ENCODE measurements around the gene RASAL2. TPM values are rescaled to one million over a fixed set of nuclear protein-coding genes. Genes with fewer than 3 reads are reported as not detected.
A peak's percentile ranks its signal among the peaks of the same experiment; 100 is the strongest.
"Not testable (repeated sequence)": the region's sequence is repeated elsewhere in the genome, so short reads cannot be mapped to it uniquely, and the experiment has no call there.

Gene RASAL2
- total and polyA plus RNA-seq, 9 of the 15 experiments (the other 6 are each of a cell fraction or from before 2014, with no cell fraction given) = 0.13 to 1.0 (median 0.62) TPM

DNA sequence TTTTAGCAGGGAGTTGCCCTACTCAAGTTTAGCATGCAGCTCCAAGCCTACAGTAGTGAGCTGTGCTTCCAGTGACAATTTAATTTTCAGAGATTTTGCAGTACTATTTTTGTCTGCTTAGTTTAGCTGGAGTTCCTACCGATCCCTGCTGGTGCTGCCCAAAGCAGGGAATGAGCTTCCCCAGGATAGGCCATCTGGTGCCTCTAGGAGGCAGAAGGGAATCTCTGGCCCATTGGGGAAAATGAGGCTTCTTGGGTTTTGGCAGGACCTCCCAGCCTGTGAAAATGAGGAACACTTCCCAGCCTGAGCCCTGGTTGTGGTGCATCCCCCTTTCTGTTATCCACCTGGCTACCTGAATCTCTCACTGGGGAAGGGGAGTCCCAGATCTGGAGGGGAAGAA lies 149.2 kb downstream of the RASAL2 start (continued):
- TF ChIP-seq TCF15 (CRISPR knock-in tag; IDR thresholded peaks at IDR 0.05) = no peak
- TF ChIP-seq CCNT2 (IDR thresholded peaks at IDR 0.05; ENCODE audit: borderline replicate concordance, extremely low read depth, insufficient read length, low read depth, low read length) = no peak
- no peak for TF ChIP-seq KLF1 (tag; IDR thresholded peaks at IDR 0.05)
- no peak for TF ChIP-seq TSC22D4 (tag; IDR thresholded peaks at IDR 0.05)
- TF ChIP-seq, protein P1, sequence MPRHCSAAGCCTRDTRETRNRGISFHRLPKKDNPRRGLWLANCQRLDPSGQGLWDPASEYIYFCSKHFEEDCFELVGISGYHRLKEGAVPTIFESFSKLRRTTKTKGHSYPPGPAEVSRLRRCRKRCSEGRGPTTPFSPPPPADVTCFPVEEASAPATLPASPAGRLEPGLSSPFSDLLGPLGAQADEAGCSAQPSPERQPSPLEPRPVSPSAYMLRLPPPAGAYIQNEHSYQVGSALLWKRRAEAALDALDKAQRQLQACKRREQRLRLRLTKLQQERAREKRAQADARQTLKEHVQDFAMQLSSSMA (CRISPR knock-in tag; IDR thresholded peaks at IDR 0.05) = no peak
- no peak for TF ChIP-seq CXXC5 (CRISPR knock-in tag; IDR thresholded peaks at IDR 0.05)

DNA sequence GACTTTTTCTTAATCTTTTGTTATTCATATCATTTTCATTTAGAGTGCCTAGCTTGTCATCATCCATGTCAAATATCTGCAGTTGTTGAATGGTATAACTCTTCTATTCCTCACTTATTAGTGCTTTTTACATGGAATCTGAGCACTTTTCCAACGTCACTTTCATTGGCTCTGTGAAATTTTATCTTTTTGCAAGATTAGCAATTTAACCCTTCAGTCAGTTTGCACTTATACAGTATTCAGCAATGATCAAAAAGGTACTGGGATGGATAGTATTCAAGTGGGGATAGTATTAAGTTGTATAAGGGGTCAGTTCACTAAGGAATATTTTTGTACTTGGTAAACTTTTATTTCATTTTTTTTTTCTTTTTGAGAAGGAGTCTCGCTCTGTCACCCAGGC lies 150.0 kb downstream of the RASAL2 start:
- no peak for TF ChIP-seq HDAC1 (IDR thresholded peaks at IDR 0.05)
- TF ChIP-seq RHOXF2B (CRISPR knock-in tag; conservative IDR thresholded peaks at IDR 0.05) = no peak
- TF ChIP-seq SMAD2 (IDR thresholded peaks at IDR 0.05; ENCODE audit: low read depth, low read length) = no peak
- TF ChIP-seq TFE3 (CRISPR knock-in tag; IDR thresholded peaks at IDR 0.05) = no peak
- TF ChIP-seq SIN3A (IDR thresholded peaks at IDR 0.05; ENCODE audit: borderline replicate concordance in 2 of 2, control insufficient read depth in 1 of 2, low read depth in 2 of 2, low read length in 2 of 2) = no peak
- 0 out of 2 replicates have a peak, but pooled peaks have one; percentile 12 for TF ChIP-seq ZNF316 (IDR thresholded peaks at IDR 0.05)
- TF ChIP-seq RFX1 (IDR thresholded peaks at IDR 0.05) = no peak
- TF ChIP-seq ZNF778 (CRISPR knock-in tag; IDR thresholded peaks at IDR 0.05) = no peak
- 0% methylated on average over 2 of the region's 2 CpGs for WGBS (ENCODE audit: insufficient coverage, low coverage, missing lambda C conversion rate)
- in situ Hi-C loops (cut with MboI) = no loop called here
- Histone ChIP-seq H3K4me3 (no peak overlapping the region), H3K4me1 (replicated peaks in 1 of 2; ENCODE audit: control insufficient read depth in 2 of 2, insufficient read depth in 2 of 2, low read length in 2 of 2) (no peaks in the 10 kb centered on the region), H3K9ac (ENCODE audit: insufficient read depth in 1 of 2, low read depth in 2 of 2, low read length in 2 of 2) (no peak overlapping the region), H3K4me2 (ENCODE audit: insufficient read depth, low read length) (no peak overlapping the region), H3K9me1 (ENCODE audit: control insufficient read depth, insufficient read depth, low read length) (no peaks in the 10 kb centered on the region), H3K36me3 (ENCODE audit: control insufficient read depth, insufficient read depth, low read length) (no peaks in the 10 kb centered on the region), H3K27ac (ENCODE audit: extremely low read depth, low read depth, low read length) (no peak overlapping the region), H3K79me2 (ENCODE audit: control insufficient read depth, insufficient read depth, low read length) (no peaks in the 10 kb centered on the region), H3K27me3 (ENCODE audit: control insufficient read depth in 2 of 2, insufficient read depth in 2 of 2, low read length in 2 of 2) (no peaks in the 10 kb centered on the region), H4K20me1 (replicated peaks; ENCODE audit: control insufficient read depth, insufficient read depth, low read length) (no peaks in the 10 kb centered on the region), H3K9me3 (replicated peaks; ENCODE audit: control insufficient read depth, insufficient read depth, low read depth, low read length) (no peaks in the 10 kb centered on the region), H2AFZ (ENCODE audit: low read depth, low read length) (no peak overlapping the region)
- no peak for FAIRE-seq
- DNase-seq (ENCODE audit: extremely low read depth in 1 of 4, low spot score in 3 of 4) = no peak
- ATAC-seq = no peak
- intact Hi-C loops (cut with micrococcal nuclease) = no loop called here
- ChIA-PET POLR2A (no interaction called here), CTCF (ENCODE audit: low intra/inter-chr PET ratio) (no interaction called here)
- no TSS peak for BruUV-seq (replicated peaks)

GRCh38 chr1:178248284-178248683 lies 154.4 kb downstream of the RASAL2 start:
- H3K36me3 ChIP-seq (ENCODE audit: control insufficient read depth, insufficient read depth, low read length); H2AFZ ChIP-seq (ENCODE audit: low read depth, low read length); DNase-seq (ENCODE audit: extremely low read depth in 1 of 4, low spot score in 3 of 4); H4K20me1 ChIP-seq (replicated peaks; ENCODE audit: control insufficient read depth, insufficient read depth, low read length); H3K4me3 ChIP-seq; H3K4me2 ChIP-seq (ENCODE audit: insufficient read depth, low read length); H3K27ac ChIP-seq (ENCODE audit: extremely low read depth, low read depth, low read length); H3K79me2 ChIP-seq (ENCODE audit: control insufficient read depth, insufficient read depth, low read length); CTCF ChIA-PET (ENCODE audit: low intra/inter-chr PET ratio); BruUV-seq (replicated peaks); H3K9me1 ChIP-seq (ENCODE audit: control insufficient read depth, insufficient read depth, low read length); FAIRE-seq; intact Hi-C loops (cut with micrococcal nuclease); in situ Hi-C loops (cut with MboI); H3K9me3 ChIP-seq (replicated peaks; ENCODE audit: control insufficient read depth, insufficient read depth, low read depth, low read length); H3K9ac ChIP-seq (ENCODE audit: insufficient read depth in 1 of 2, low read depth in 2 of 2, low read length in 2 of 2); H3K4me1 ChIP-seq (replicated peaks in 1 of 2; ENCODE audit: control insufficient read depth in 2 of 2, insufficient read depth in 2 of 2, low read length in 2 of 2); ATAC-seq; H3K27me3 ChIP-seq (ENCODE audit: control insufficient read depth in 2 of 2, insufficient read depth in 2 of 2, low read length in 2 of 2): not testable (repeated sequence)
- POLR2A ChIA-PET = interaction anchor here (0.6 kb wide), 1 partner anchor 124 kb away, joined by 4 read pairs; no protein-coding TSS in a partner anchor
- WGBS (ENCODE audit: insufficient coverage, low coverage, missing lambda C conversion rate) = 2% methylated on average over 3 of the region's 3 CpGs

Measured in K562 (cell line).